Astrocyte of the cerebellum (primary cell): ENCODE results near the gene FMO3.

Source experiments
- DNase-seq: peaks from one replicate; pipeline ENCODE4 v3.0.0-alpha.2; 2011; ENCODE audit warnings: low read depth
- H3K4me3 ChIP-seq: 2 replicates; pipeline ENCODE4 v1.5.1; 2011; ENCODE audit warnings: mild to moderate bottlenecking, low read depth, low read length, moderate library complexity
- CTCF ChIP-seq: IDR thresholded peaks from 2 replicates; pipeline ENCODE4 v1.5.1; 2012; ENCODE audit warnings: low read length, low read depth, moderate library complexity, mild to moderate bottlenecking; ENCODE audit errors: missing control alignments
- in situ Hi-C: cut with HindIII; loops from 2 replicates; pipeline ENCODE4 v1.10.0; 2017; ENCODE audit warnings: low sequenced_read_pairs

Gene FMO3

DNA sequence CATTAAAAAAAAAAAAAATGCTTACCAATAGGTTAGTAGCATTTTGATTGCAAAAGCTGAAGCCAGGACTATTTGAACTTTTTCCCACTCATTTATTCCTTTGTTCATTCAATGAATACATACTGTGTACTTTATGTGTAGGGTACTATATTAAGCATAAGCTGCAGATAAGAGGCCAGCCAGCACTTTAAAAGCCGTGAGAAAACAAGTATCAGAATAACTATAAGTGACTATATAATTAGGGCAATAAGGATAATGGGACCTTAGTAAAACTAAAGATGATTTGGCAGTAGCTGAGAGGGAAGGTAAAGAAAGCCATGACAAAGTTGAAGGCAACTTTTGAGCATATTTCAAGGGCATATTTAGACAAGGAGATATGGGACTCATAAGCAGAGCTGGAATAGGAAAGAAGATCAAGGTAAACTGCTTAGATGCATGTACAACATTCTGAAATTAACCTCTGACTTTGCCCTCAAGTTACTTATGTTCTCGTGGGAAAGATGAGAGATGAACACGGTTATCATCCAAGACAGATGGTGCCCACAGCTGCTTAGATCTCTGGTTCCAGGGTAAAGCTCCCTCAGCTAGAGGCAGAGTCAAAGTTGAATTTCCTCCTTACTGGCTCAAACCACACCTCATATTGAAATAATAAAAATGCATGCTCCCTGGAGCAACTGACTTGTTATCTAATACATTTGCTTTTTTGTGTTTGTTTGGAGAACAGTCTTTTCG is 50.4 kb downstream of the FMO3 start:
- no peak for DNase-seq
- in situ Hi-C loops = loop anchor here (5.0 kb wide), 1 partner anchor 59 kb away; no protein-coding TSS in a partner anchor
- no peak for TF ChIP-seq CTCF
- H3K4me3 ChIP-seq = no peak overlapping the region

DNA sequence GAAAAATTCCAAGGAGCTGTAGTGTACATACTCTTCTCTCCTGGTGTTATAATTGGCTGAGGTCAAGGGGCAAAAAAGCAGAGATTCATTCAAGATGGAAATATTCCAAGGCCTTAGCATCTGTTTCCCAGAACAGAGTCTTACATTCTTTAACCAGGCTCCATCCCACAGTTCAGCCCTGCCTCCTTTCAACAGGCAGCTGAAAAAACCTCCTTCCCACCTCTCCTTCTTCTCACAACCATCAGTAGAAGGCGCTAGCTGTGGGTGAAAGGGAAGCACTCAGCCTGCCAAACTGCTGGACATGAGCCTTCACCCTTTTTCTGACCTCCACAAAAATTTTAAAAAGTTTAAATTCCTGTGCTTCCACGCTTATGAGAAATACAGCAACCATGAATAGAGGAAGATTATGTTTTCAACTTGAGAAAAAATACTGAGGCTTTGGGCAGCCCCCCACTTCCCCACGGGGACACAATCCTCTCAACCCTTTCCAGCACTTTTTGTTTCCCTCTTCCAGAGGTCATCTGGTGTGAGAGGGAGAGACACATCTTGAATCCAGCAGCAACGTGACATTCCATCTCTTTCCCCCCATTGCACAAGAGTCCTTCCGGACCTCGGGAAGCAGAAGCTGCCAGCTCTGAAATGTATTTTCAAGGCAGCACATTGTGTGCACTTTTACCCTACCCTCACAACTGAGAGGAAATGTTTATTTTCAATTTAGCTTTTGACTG is 51.1 kb downstream of the FMO3 start:
- peak; percentile 99 for DNase-seq
- H3K4me3 ChIP-seq = no peak overlapping the region
- in situ Hi-C loops = loop anchor here (5.0 kb wide), 1 partner anchor 60 kb away; no protein-coding TSS in a partner anchor
- peak; percentile 73 for TF ChIP-seq CTCF

DNA sequence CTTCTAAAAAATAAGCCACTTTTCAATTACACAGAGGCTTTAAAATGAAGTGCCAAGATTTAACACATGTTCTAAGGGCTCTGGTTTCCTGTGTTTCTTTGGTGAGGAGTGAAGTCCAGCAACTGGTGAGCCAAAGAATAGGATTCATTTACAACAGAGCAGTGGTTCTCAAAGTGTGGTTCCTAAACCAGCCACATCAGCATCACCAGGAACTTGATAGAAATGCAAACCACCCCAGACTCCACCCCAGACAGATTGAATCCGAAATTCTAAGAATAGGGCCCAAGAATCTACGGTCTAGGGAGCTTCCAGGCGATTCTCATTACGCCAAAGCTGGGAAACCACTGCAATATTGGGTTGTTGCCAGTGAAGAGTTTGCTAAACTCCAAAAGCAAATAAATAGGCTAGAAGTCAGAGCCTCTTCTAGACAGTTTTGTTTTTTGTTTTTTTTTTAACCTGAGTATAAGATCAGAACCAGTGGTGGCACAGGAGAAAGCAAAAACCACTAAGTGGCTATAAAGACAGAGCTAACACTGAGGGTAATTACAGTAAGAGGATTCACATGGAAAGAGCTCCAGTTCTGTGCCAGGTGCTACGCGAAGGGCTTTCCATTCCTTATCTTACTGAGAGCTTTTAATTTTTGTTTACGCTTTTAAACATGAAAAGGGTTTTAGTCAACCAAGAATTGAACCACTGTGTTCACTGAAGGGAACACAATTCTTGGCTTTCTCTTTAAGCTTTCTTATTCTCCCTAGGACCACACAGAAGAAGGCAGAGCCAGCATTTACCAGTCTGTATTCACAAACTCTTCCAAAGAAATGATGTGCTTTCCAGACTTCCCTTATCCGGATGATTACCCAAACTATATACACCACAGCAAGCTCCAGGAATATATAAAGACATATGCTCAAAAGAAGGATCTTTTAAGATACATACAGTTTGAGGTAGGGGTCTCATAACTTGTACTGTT is 52.0 kb downstream of the FMO3 start:
- in situ Hi-C loops = loop anchor here (5.0 kb wide), 1 partner anchor 60 kb away; no protein-coding TSS in a partner anchor
- DNase-seq = peak; percentile 95
- no peak for TF ChIP-seq CTCF
- H3K4me3 ChIP-seq = no peak overlapping the region

DNA sequence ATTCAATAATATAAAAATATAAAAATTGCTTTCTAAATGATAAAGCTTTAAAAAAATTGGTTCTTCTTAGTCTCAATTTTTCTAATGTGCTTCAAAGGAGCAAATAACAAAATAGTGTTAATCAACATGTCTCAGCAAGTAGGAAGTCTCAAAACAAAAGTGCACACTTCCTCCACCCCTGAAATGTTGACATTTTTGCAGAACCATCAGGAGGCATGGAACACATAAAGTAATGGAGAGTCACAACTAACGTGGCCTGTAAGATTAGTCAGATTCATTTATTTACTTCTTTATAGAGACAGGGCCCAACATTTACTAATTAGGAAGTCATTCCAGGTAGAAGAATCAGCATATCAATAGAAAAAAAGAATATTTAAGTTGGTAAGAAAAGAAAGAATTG is 59.5 kb downstream of the FMO3 start:
- in situ Hi-C loops = no loop called here
- H3K4me3 ChIP-seq = no peak overlapping the region
- no peak for TF ChIP-seq CTCF
- DNase-seq = no peak

DNA sequence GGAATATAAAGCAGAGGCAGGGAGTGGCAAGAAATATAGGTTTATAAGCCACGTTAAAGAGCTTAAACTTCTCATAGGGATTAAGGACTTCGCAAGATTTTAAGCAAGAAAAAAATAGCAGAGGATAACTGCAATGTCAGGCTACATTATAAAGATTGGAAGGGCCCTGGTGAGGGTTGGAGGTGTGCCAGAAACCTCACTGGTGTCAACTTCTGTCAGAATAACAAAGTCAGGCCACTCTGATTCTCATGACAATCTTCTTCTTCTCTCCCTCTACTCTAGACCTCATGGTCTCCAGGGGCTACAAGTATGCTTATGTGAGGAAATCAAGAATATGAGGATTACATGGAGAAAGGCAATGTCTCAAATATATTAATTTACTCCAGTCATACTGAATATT is 61.8 kb downstream of the FMO3 start:
- TF ChIP-seq CTCF = no peak
- no peak for DNase-seq
- in situ Hi-C loops = no loop called here
- H3K4me3 ChIP-seq = no peak overlapping the region

- in situ Hi-C loops = no loop called here
- no peak for DNase-seq
- TF ChIP-seq CTCF = no peak
- H3K4me3 ChIP-seq = no peak overlapping the region
Observed at GRCh38 chr1:171155484-171155883, 64.8 kb downstream of the FMO3 start.
